Measurements from ENCODE around the gene JAZF1.

GRCh38 chr7:28037220-28038010, 143.2 kb downstream of the JAZF1 start:
- no peak for TF ChIP-seq CTCF (IDR thresholded peaks at IDR 0.05)
- TF ChIP-seq POLR2A (IDR thresholded peaks at IDR 0.05): no peak
